ENCODE results near the gene JKAMP.

The JKAMP gene

GRCh38 chr14:59481871-59482540 is 2.3 kb upstream of the JKAMP start:
- DNase-seq: no peak

- no peak for DNase-seq
Observed at GRCh38 chr14:59482541-59483331, 1.6 kb upstream of the JKAMP start.

GRCh38 chr14:59483363-59483762 is 954 bp upstream of the JKAMP start:
- DNase-seq: no peak

GRCh38 chr14:59484639-59485175 is 390 bp downstream of the JKAMP start:
- no peak for DNase-seq

- no peak for DNase-seq
Observed at GRCh38 chr14:59490756-59491155, 6.4 kb downstream of the JKAMP start.

- no peak for DNase-seq
Observed at GRCh38 chr14:59492384-59492783, 8.1 kb downstream of the JKAMP start.

GRCh38 chr14:59500732-59501131 is 16.4 kb downstream of the JKAMP start:
- no peak for DNase-seq

GRCh38 chr14:59503256-59503655 is 18.9 kb downstream of the JKAMP start:
- DNase-seq: no peak

- no peak for DNase-seq
Observed at GRCh38 chr14:59507063-59507751, 22.9 kb downstream of the JKAMP start.

GRCh38 chr14:59507752-59508103 is 23.4 kb downstream of the JKAMP start:
- no peak for DNase-seq

- DNase-seq: no peak
Observed at GRCh38 chr14:59509101-59509500, 24.8 kb downstream of the JKAMP start.

GRCh38 chr14:59510001-59510400 is 25.7 kb downstream of the JKAMP start:
- no peak for DNase-seq

- no peak for DNase-seq
Observed at GRCh38 chr14:59510966-59511365, 26.6 kb downstream of the JKAMP start.

- no peak for DNase-seq
Observed at GRCh38 chr14:59511916-59512575, 27.7 kb downstream of the JKAMP start.

GRCh38 chr14:59520224-59520623 is 35.9 kb downstream of the JKAMP start:
- DNase-seq: no peak

- no peak for DNase-seq
Observed at GRCh38 chr14:59529189-59529588, 44.9 kb downstream of the JKAMP start.

- DNase-seq: no peak
Observed at GRCh38 chr14:59530349-59530748, 46.0 kb downstream of the JKAMP start.

- DNase-seq: no peak
Observed at GRCh38 chr14:59532419-59532818, 48.1 kb downstream of the JKAMP start.

GRCh38 chr14:59534361-59534987 is 50.2 kb downstream of the JKAMP start:
- DNase-seq: no peak

- no peak for DNase-seq
Observed at GRCh38 chr14:59537476-59537875, 53.2 kb downstream of the JKAMP start.

- DNase-seq: no peak
Observed at GRCh38 chr14:59538936-59539335, 54.6 kb downstream of the JKAMP start.

GRCh38 chr14:59540852-59541251 is 56.5 kb downstream of the JKAMP start:
- no peak for DNase-seq

- no peak for DNase-seq
Observed at GRCh38 chr14:59541731-59542130, 57.4 kb downstream of the JKAMP start.

Measured in cortex of kidney (tissue), 1 donor.